ENCODE data around the gene ATXN2.

ATXN2 gene

DNA sequence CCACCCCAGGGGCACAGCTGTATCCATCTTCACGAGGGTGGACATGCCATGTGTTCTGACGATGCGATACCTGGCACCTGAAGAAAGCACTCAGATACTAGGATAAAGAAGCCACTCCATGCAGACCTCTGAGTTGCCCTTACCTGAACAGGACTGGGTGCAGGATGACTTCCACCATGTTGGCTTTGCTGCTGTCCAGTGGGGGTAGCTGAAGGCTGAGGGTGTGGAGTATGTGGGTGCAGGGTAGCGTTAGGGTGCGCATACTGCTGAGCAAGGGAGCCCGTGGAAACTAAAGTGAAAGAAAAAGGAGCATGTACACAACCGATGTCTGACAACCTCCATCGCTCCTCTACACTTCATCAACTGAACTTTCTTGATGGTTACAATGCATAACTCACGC lies 142.0 kb downstream of the ATXN2 start:
- H3K27ac ChIP-seq = no peak overlapping the region
- TF ChIP-seq CTCF (IDR thresholded peaks at IDR 0.05) (no peak), ZFX (IDR thresholded peaks at IDR 0.05; ENCODE audit: borderline replicate concordance) (no peak)

DNA sequence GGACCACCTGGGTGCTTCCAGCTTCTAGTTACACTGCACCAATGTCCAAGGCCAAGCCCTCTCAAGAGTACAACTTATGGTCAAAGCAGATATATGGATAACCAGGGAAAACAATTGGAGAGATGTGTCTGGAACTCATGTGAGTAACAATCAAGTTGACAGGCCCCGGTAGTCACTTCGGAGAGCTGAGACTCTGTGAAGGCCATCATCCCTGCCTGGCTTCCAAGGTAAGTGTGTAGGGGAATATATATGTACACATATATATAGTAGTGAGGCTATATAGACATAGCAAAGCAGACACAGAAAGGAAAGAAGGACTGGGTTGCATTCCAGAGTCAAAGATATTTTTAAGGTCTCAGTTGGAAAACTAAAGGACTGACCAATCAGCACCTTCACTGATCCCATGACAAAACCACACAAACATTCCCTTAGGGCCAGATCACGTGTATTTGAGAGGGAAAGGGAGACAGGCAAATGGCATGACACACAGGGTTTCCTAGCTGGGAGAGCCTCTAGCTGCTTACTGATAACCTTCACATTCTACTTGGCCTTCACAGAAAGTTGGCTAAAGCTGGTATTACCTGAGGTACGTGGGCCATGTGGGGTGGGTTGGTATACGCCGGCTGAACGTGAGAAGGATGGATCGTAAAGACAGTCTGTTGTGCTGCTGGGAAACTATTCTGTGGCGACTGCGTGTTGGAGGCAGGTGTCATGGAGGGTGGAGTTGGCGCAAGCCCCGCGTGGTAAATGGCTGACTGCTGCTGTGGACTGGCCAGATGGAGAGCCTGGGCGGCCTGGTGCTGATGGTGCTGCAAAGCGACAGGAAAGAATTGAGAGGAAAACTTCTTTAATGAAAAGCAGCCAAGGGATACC lies 143.4 kb downstream of the ATXN2 start:
- TF ChIP-seq ZFX (IDR thresholded peaks at IDR 0.05; ENCODE audit: borderline replicate concordance) = no peak
- no peak for TF ChIP-seq CTCF (IDR thresholded peaks at IDR 0.05)
- H3K27ac ChIP-seq = no peak overlapping the region

DNA sequence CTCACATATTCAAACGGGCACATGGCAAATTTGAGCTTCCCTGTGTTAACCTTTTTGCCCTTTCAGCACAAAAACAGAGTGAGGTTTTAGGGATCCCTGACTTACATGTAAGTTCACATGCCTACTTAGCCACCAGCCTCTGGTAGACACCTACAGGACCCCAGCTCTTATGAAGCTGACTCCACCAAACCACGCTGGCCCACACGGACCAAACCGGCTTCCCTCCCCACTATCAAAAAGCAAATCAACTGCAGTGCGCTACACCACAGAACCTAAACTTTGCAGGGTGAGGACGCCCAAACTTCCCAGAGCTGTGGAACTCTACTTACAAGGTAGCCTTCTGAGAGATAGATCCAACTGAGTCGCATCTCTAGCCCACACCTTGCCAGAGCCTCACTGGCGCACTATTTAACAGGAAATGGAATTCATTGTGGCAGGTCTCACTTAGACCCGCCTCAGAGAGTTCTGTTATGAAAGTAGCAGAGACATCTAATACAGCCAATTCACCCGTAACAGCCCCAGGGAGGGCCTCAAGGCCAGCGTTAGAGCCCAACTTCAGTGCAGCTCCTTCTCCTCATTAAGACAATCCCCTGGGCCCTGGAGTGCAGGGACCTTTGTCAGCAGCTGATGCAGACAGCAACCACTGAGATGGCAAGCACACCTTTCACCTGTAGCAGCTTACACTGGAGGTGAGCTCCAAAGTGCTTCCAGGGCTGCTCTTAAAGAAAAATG lies 144.2 kb downstream of the ATXN2 start:
- no peak overlapping the region for H3K27ac ChIP-seq
- no peak for TF ChIP-seq CTCF (IDR thresholded peaks at IDR 0.05)
- TF ChIP-seq ZFX (IDR thresholded peaks at IDR 0.05; ENCODE audit: borderline replicate concordance) = no peak

DNA sequence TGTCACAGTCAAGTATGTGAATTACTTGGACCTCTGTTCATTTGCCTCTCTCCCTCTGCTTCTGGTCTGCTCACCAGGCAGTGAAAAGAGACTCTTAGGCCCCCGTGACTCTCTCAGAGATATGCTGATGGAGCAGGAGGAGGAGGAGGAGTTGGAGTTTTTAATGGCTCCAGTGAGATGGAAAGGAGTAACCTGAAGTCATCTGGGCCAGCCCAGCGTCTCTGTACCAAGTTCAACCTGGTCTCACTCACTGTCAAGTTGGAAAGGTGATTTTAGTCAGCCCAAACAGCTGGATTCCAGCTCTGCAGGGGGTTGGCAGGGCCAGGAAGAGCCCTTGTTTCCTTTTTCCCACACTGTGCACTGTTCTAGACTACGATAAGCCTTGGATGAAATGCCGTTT lies 144.8 kb downstream of the ATXN2 start:
- no peak overlapping the region for H3K27ac ChIP-seq
- no peak for TF ChIP-seq ZFX (IDR thresholded peaks at IDR 0.05; ENCODE audit: borderline replicate concordance)

GRCh38 chr12:111453071-111453989 lies 145.8 kb downstream of the ATXN2 start:
- no peak overlapping the region for H3K27ac ChIP-seq
- TF ChIP-seq ZFX (IDR thresholded peaks at IDR 0.05; ENCODE audit: borderline replicate concordance) = no peak
- TF ChIP-seq CTCF (IDR thresholded peaks at IDR 0.05) = no peak

GRCh38 chr12:111451649-111452129 lies 147.4 kb downstream of the ATXN2 start:
- H3K27ac ChIP-seq = no peak overlapping the region
- TF ChIP-seq ZFX (IDR thresholded peaks at IDR 0.05; ENCODE audit: borderline replicate concordance) = no peak
- TF ChIP-seq CTCF (IDR thresholded peaks at IDR 0.05) = peak; percentile 95

- no peak overlapping the region for H3K27ac ChIP-seq
- TF ChIP-seq CTCF (IDR thresholded peaks at IDR 0.05) = no peak
- TF ChIP-seq ZFX (IDR thresholded peaks at IDR 0.05; ENCODE audit: borderline replicate concordance) = no peak
Measured at GRCh38 chr12:111451232-111451631, 147.9 kb downstream of the ATXN2 start.
